Measurements from ENCODE around the gene CERS6.

DNA sequence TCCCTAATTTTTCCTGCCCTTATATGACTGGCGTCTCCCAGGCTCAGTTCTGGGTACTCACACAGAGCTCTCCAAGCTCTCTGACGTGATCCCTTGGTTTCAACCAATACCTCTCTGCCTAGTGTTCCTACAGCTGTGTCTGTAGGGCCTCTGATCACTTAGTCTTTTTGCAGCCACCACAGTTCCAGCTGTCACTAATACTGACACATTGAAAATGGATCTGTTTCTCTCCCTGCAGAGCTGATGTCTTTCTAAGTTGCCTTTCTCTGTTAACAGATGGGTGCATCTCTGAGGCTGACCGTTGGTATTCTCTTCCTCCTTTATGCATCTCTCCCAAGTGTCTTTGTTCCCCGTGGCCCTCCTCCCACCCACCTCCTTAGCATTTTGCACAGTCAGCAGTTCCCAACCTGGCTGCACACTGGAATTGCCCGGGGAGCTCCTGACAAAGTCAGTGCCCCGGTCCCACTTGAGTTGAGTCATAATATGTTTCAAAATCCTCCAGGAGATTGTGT, 62.5 kb downstream of the CERS6 start:
- TF ChIP-seq CTCF (IDR thresholded peaks at IDR 0.05) (no peak), POLR2A (IDR thresholded peaks at IDR 0.05) (no peak)

Data from testis (tissue), 2 donors.